HG02973 (cell line): Measurements from ENCODE around the gene SH3BGRL2.

Experiments
- ATAC-seq: cut with Tn5 transposase; IDR thresholded peaks from one replicate; pipeline ENCODE4 v1.9.1; 2021; ENCODE audit warnings: moderate library complexity; ENCODE audit not compliant: unreplicated experiment

SH3BGRL2 gene

DNA sequence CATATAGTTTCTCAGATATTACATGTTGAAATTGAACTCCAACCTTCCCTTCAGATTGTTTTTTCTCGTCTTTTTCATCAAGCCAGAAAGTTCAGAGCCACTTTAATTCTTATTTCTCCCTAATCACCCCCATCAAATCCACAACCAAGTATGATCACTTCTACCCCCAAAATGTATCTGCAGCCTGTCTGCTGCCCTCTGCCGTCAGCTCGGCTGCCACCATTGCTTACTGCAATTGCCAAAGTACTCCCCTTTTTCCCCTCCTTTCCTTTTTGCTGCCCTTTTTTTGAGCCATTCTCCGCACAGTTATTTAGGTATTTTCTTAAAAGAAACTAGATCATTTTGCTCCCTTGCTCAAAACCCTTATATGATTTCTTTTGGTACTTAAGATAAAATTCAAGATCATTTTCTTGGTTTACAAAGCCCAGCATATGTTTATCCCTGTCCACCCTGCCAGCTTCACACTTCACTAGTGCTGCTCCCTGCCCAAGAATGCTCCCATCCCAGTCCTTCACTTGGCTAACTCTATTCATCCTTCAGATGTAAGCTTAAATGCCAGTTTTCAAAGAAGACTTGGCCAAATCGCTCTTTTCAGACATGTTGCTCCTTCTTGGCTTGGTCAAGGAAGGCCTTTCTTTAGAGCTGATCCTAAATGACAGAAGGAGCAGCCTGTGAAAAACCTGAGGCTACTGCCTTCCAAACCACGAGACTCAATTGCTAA lies 63.7 kb downstream of the SH3BGRL2 start:
- no peak for ATAC-seq

GRCh38 chr6:79697430-79697829 lies 66.3 kb downstream of the SH3BGRL2 start:
- no peak for ATAC-seq

- no peak for ATAC-seq
Measured at GRCh38 chr6:79699606-79700005, 68.5 kb downstream of the SH3BGRL2 start.

GRCh38 chr6:79702691-79703090 lies 71.6 kb downstream of the SH3BGRL2 start:
- ATAC-seq = no peak

DNA sequence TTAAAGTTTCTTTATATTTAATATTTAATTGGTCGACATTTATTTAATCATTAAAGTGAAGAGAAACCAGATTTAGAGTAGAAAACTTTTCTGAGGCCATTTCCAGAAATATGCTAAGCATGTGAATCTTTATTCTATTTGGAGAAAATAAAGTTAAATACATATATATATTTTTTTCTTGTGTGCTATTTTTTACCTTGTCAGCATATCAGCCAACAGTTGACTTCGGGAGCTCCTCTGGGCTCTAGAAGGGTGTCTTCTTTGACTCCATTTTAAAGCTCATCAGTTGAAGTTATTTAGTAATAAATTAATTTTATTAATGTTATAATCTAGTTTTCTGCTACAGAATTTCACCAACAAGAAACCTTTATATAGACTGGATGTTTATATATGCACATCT lies 73.1 kb downstream of the SH3BGRL2 start:
- ATAC-seq = no peak

DNA sequence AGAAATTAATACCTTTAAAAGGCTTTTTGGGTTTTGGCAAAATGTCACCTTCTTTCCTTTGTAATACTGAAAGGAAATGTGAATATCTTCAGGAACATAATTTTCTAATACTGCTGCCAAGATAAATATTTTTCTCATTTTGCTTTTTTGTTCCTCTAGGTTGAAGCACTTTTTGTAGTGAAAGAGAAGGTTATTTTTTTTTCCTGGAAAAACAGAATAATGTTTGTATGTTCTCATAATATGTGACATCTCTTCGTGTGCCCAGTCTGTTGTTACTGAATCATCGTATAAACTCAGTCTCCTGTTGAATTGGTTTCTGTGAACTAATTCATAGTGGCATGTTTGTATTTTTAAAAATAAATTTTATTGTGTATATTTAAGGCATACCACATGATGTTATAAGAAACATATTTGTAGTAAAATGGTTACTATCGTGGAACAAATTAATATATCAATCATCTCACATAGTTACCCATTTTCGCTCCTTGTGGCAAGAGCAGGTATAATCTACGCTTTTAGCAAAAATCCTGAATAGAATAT lies 74.4 kb downstream of the SH3BGRL2 start:
- ATAC-seq = no peak

DNA sequence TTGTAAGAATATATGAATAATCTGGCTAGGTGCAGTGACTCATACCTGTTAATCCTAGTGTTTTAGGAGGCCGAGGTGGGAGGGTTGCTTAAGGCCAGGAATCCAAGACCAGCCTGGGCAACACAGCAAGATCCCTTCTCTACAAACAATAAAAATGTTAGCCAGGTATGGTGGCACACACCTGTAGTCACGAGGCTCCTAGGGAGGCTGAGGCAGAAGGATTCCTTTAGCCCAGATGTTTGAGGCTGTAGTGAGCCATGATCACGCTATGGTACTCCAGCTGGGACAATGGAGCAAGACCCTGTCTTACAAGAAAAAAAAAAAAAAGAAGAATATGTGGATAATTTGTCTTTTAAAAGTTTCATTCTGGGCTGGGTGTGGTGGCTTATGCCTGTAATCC lies 75.4 kb downstream of the SH3BGRL2 start:
- ATAC-seq = no peak

DNA sequence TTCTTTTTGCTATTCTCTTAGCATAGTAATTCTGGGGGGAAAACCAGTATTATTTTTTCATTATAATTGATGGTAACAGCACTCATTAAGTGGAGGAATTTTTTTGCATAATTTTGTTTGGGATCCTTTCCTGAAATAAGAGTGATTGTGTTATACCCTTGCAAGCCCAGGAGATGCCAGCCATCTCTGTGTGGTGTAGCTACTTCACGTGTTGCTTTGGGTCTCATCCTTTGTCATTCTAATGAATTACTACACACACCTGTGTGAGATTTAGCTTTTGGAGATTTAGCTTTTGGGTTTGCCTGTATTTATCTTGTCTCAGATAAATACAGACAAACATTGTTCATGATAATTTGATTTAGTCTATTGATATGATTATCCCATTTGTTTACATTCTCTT lies 76.5 kb downstream of the SH3BGRL2 start:
- no peak for ATAC-seq

- no peak for ATAC-seq
Measured at GRCh38 chr6:79708095-79708791, 77.1 kb downstream of the SH3BGRL2 start.

DNA sequence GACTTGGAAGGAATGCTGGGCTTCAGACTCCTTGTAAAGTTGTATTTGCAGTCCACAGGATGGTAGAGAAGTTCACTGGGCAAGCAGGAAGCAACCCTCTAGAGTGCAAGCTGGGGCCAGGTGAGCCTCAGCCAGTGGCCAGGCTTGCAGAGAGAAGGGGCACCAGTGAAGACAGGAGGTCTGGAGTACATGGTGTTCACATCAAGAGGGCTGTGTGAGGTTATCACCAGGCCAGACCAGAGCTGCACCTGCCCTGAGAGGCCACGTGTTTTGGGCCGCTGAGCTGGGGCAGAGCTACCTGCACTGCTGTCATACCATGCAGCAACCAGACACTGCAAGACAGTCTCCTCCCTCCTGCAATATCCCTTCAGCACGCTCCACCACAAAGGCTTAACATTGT lies 79.0 kb downstream of the SH3BGRL2 start:
- ATAC-seq = no peak

GRCh38 chr6:79711167-79711566 lies 80.0 kb downstream of the SH3BGRL2 start:
- ATAC-seq = no peak

DNA sequence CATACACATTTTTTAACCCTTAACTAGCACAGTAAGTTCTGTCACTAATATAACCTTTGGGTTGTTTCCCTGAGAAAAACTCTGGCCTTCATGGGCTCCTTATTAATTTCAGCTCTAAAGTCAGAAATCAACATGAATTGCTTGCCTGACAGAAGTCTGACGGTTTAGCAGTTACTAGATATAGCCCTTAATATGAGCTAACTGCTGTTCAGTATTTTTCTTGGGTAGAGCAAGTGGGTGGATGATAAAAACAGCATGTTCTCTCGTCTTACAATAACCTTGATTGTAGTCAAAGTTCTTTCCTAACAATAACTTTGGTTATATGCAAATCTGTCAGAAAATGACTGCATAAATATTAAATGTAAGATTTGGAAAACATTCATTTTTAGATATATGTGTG lies 81.0 kb downstream of the SH3BGRL2 start:
- ATAC-seq = no peak

GRCh38 chr6:79712616-79713135 lies 81.5 kb downstream of the SH3BGRL2 start:
- ATAC-seq = no peak

DNA sequence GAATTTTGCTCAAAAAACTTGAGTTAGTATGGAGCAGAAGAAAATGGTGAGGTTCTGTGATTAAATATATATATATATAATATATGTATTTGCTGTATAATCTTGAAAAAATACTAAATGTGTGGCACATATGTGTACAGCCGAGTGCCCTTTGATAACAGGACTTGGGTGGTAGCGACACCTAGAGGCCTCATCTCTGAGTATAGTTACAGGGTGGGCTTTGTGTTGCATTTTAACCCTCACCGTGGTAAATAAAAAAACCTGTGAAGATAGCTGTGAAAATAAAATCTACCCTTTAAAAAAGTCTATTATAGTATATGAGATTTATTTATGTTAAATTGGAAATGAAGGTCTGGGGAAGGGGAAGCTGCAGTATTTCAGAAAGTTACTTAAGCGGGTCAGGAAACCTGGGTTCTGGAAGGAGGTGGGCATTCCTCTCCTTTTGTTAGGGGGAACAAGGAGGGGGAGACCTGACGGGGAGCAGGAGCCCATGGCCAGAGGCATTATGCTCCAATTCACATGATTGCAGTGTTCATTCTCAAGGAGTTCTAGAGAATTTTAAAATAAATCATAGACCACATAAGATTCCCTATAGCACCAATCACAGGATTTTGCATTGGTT lies 82.7 kb downstream of the SH3BGRL2 start:
- ATAC-seq = peak; percentile 55

DNA sequence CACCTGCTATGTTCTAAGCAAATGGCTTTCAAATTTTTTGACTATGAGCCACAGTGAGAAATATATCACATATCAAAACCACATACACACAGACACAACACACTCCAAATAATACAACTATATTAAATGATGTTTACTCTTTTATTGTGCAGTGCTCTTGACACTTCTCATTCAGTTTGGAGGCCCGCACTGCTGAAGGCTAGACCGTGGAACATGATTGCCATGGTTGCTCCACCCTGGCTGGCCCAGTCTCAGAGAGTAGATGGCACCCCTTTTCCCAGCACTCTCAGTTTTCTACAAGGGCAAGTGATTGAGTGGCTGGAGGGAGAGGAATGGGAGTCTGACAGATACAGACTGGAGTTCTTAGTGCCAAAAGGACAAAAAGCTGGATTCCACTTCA lies 86.9 kb downstream of the SH3BGRL2 start:
- no peak for ATAC-seq

- ATAC-seq = no peak
Measured at GRCh38 chr6:79718509-79719247, 87.5 kb downstream of the SH3BGRL2 start.

- no peak for ATAC-seq
Measured at GRCh38 chr6:79719248-79719960, 88.3 kb downstream of the SH3BGRL2 start.

DNA sequence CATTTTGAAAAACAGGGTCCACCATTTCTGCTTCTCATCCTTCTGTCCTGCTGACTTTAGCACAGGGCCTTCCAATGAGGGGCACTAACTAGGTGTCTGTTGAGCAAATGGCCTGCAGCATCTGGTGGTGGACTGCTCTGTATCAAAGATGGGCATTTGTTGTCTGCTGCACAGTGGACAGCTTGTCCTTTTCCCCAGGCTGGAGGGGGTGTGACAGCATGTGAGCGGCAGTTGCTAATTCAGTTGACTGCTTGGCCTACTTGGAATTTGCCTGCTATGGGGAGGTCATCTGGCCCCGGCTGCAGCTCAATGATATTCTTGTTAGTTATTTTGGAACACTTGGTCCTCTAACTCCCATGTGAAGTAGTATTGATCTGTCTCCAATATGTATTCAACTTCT lies 93.7 kb downstream of the SH3BGRL2 start:
- ATAC-seq = no peak

DNA sequence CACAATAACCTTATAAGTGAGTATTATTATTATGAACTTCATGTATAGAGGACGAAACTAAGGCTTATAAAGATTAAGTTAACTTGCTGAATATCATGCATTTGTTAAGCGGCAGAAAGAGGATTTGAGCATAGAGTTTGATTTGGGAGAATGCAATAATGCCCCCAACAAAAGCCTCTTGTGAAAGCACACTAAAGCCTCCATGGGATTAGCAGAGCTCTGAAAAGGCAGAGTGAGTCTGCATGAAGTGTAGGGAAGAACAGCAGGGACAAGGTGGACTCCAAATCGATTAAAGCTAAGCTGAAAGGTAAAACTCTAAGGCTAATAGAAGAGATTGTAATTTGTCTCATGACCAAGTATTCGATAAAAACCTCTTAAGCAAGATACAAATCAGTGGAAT lies 100.3 kb downstream of the SH3BGRL2 start:
- no peak for ATAC-seq

- ATAC-seq = no peak
Measured at GRCh38 chr6:79733388-79733787, 102.3 kb downstream of the SH3BGRL2 start.
